Measurements from ENCODE around the gene HERC2. TPM values are rescaled to one million over a fixed set of nuclear protein-coding genes. Genes with fewer than 3 reads are reported as not detected.

HERC2 gene
- total and polyA plus RNA-seq, 2 donors from 2014 or later, result 17.9 to 58.4 TPM

GRCh38 chr15:28132524-28133275 lies 189.3 kb downstream of the HERC2 start:
- TF ChIP-seq CTCF (IDR thresholded peaks at IDR 0.05; ENCODE audit: borderline replicate concordance, extremely low read depth, insufficient read depth), result no peak
- no peak for FAIRE-seq

GRCh38 chr15:28131946-28132345 lies 190.0 kb downstream of the HERC2 start:
- Histone ChIP-seq H3K4me3 (ENCODE audit: low read length in 3 of 3) (no peak overlapping the region), H3K9ac (ENCODE audit: low read length in 3 of 3) (no peak overlapping the region), H3K27ac (ENCODE audit: low read depth in 2 of 2, low read length in 2 of 2) (no peak overlapping the region), H3K4me1 (ENCODE audit: control insufficient read depth in 2 of 3, insufficient read depth in 2 of 3, low read depth in 1 of 3, low read length in 3 of 3) (no peaks in the 10 kb centered on the region), H3K36me3 (ENCODE audit: control insufficient read depth in 2 of 3, insufficient read depth in 3 of 3, low read length in 3 of 3) (peaks cover 0 to 38% (median 13%) of the 10 kb centered on the region in 3 donors), H3K9me3 (ENCODE audit: control insufficient read depth in 2 of 3, insufficient read depth in 1 of 3, low read length in 3 of 3) (no peaks in the 10 kb centered on the region), H3K27me3 (ENCODE audit: control insufficient read depth, insufficient read depth, low read length) (no peaks in the 10 kb centered on the region)
- FAIRE-seq, result no peak
- no peak for DNase-seq
- no peak for TF ChIP-seq CTCF (IDR thresholded peaks at IDR 0.05; ENCODE audit: borderline replicate concordance, extremely low read depth, insufficient read depth)
- intact Hi-C loops (cut with DNase I), result no loop called here

More at GRCh38 chr15:28132524-28133275, 189.3 kb downstream of the HERC2 start:
- Histone ChIP-seq H3K27ac (ENCODE audit: low read depth in 2 of 2, low read length in 2 of 2) (no peak overlapping the region), H3K27me3 (ENCODE audit: control insufficient read depth, insufficient read depth, low read length) (no peaks in the 10 kb centered on the region), H3K4me3 (ENCODE audit: low read length in 3 of 3) (no peak overlapping the region), H3K9me3 (ENCODE audit: control insufficient read depth in 2 of 3, insufficient read depth in 1 of 3, low read length in 3 of 3) (no peaks in the 10 kb centered on the region), H3K9ac (ENCODE audit: low read length in 3 of 3) (no peak overlapping the region), H3K36me3 (ENCODE audit: control insufficient read depth in 2 of 3, insufficient read depth in 3 of 3, low read length in 3 of 3) (peaks cover 0 to 30% (median 13%) of the 10 kb centered on the region in 3 donors), H3K4me1 (ENCODE audit: control insufficient read depth in 2 of 3, insufficient read depth in 2 of 3, low read depth in 1 of 3, low read length in 3 of 3) (no peaks in the 10 kb centered on the region)
- DNase-seq, result no peak
- intact Hi-C loops (cut with DNase I), result no loop called here

GRCh38 chr15:28131400-28131799 lies 190.6 kb downstream of the HERC2 start:
- Histone ChIP-seq H3K27ac (ENCODE audit: low read depth in 2 of 2, low read length in 2 of 2) (no peak overlapping the region), H3K36me3 (ENCODE audit: control insufficient read depth in 2 of 3, insufficient read depth in 3 of 3, low read length in 3 of 3) (peaks cover 4 to 39% (median 13%) of the 10 kb centered on the region in 3 donors), H3K27me3 (ENCODE audit: control insufficient read depth, insufficient read depth, low read length) (no peaks in the 10 kb centered on the region), H3K4me3 (ENCODE audit: low read length in 3 of 3) (no peak overlapping the region), H3K4me1 (ENCODE audit: control insufficient read depth in 2 of 3, insufficient read depth in 2 of 3, low read depth in 1 of 3, low read length in 3 of 3) (no peaks in the 10 kb centered on the region), H3K9me3 (ENCODE audit: control insufficient read depth in 2 of 3, insufficient read depth in 1 of 3, low read length in 3 of 3) (no peaks in the 10 kb centered on the region), H3K9ac (ENCODE audit: low read length in 3 of 3) (no peak overlapping the region)
- FAIRE-seq (no peak), DNase-seq (no peak)
- no peak for TF ChIP-seq CTCF (IDR thresholded peaks at IDR 0.05; ENCODE audit: borderline replicate concordance, extremely low read depth, insufficient read depth)
- intact Hi-C loops (cut with DNase I), result no loop called here

All from kidney (tissue), 14 donors.